Measurements from ENCODE around the gene CSNK1G1.
"Not testable (repeated sequence)": the region's sequence is repeated elsewhere in the genome, so short reads cannot be mapped to it uniquely, and the experiment has no call there.

The CSNK1G1 gene

DNA sequence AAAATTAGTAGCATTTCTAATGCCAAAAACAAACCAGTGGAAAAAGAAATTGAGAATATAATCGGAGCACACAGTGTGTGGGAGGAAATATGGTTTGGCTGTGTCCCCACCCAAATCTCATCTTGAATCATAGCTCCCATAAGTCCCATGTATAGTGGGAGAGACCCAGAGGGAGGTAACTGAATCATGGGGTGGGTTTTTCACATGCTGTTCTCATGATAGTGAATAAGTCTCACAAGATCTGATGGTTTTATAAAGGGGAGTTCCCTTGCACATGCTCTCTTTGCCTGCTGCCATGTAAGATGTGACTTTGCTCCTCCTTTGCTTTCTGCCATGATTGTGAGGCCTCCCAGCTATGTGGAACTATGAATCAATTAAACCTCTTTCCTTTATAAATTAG is 90.8 kb downstream of the CSNK1G1 start:
- not testable (repeated sequence) for H3K79me2 ChIP-seq (ENCODE audit: control insufficient read depth, insufficient read depth, low read length, poor library complexity); H2BK5ac ChIP-seq (ENCODE audit: low read depth, low read length, poor library complexity); H3K4me2 ChIP-seq (ENCODE audit: low read length); DNase-seq; H3K9ac ChIP-seq (ENCODE audit: low read length); H3K23ac ChIP-seq (ENCODE audit: low read length); H3K4me3 ChIP-seq (ENCODE audit: low read depth, low read length); H3K14ac ChIP-seq (ENCODE audit: low read length); H3K27me3 ChIP-seq (ENCODE audit: insufficient read depth, low read length); H3K36me3 ChIP-seq (ENCODE audit: control insufficient read depth in 1 of 2, insufficient read depth in 2 of 2, low read length in 2 of 2); H3K18ac ChIP-seq (ENCODE audit: low read length); H3K27ac ChIP-seq (ENCODE audit: low read depth, low read length); H4K91ac ChIP-seq (ENCODE audit: low read depth, low read length); H2BK12ac ChIP-seq (ENCODE audit: low read length); H3K79me1 ChIP-seq (ENCODE audit: low read length); H3K4me1 ChIP-seq (ENCODE audit: control insufficient read depth in 1 of 2, insufficient read depth in 2 of 2, low read length in 2 of 2); H3K4ac ChIP-seq (ENCODE audit: low read depth, low read length); H2BK120ac ChIP-seq (ENCODE audit: insufficient read depth, low read length, poor library complexity); H3K9me3 ChIP-seq (ENCODE audit: insufficient read depth, low read depth, low read length); H2AK5ac ChIP-seq (ENCODE audit: low read length); H2AFZ ChIP-seq (ENCODE audit: insufficient read depth, low read length, poor library complexity); H4K8ac ChIP-seq (ENCODE audit: low read depth, low read length); H4K12ac ChIP-seq (ENCODE audit: low read depth, low read length)
- WGBS (ENCODE audit: extremely low coverage, insufficient coverage, insufficient read length), result no CpG with 5 or more reads among the region's 1 CpG

- no peak overlapping the region for H2AK5ac ChIP-seq (ENCODE audit: low read length)
- H3K27me3 ChIP-seq (ENCODE audit: insufficient read depth, low read length), result no peaks in the 10 kb centered on the region
- H3K79me1 ChIP-seq (ENCODE audit: low read length), result no peaks in the 10 kb centered on the region
- DNase-seq, result no peak
- no peaks in the 10 kb centered on the region for H3K79me2 ChIP-seq (ENCODE audit: control insufficient read depth, insufficient read depth, low read length, poor library complexity)
- no peaks in the 10 kb centered on the region for H3K36me3 ChIP-seq (ENCODE audit: control insufficient read depth in 1 of 2, insufficient read depth in 2 of 2, low read length in 2 of 2)
- no peak overlapping the region for H3K14ac ChIP-seq (ENCODE audit: low read length)
- H4K91ac ChIP-seq (ENCODE audit: low read depth, low read length), result no peak overlapping the region
- no peak overlapping the region for H2BK120ac ChIP-seq (ENCODE audit: insufficient read depth, low read length, poor library complexity)
- no peak overlapping the region for H3K4me2 ChIP-seq (ENCODE audit: low read length)
- no peaks in the 10 kb centered on the region for H3K4me1 ChIP-seq (ENCODE audit: control insufficient read depth in 1 of 2, insufficient read depth in 2 of 2, low read length in 2 of 2)
- H3K4me3 ChIP-seq (ENCODE audit: low read depth, low read length), result no peak overlapping the region
- no peak overlapping the region for H3K9ac ChIP-seq (ENCODE audit: low read length)
- WGBS (ENCODE audit: extremely low coverage, insufficient coverage, insufficient read length), result no CpG with 5 or more reads among the region's 4 CpGs
- H4K12ac ChIP-seq (ENCODE audit: low read depth, low read length), result no peak overlapping the region
- H2BK12ac ChIP-seq (ENCODE audit: low read length), result no peak overlapping the region
- no peak overlapping the region for H2BK5ac ChIP-seq (ENCODE audit: low read depth, low read length, poor library complexity)
- H3K23ac ChIP-seq (ENCODE audit: low read length), result no peak overlapping the region
- no peak overlapping the region for H2AFZ ChIP-seq (ENCODE audit: insufficient read depth, low read length, poor library complexity)
- no peak overlapping the region for H3K4ac ChIP-seq (ENCODE audit: low read depth, low read length)
- no peak overlapping the region for H3K27ac ChIP-seq (ENCODE audit: low read depth, low read length)
- H3K9me3 ChIP-seq (ENCODE audit: insufficient read depth, low read depth, low read length), result no peaks in the 10 kb centered on the region
- H4K8ac ChIP-seq (ENCODE audit: low read depth, low read length), result no peak overlapping the region
- H3K18ac ChIP-seq (ENCODE audit: low read length), result no peak overlapping the region
These were observed 91.5 kb downstream of the CSNK1G1 start for GRCh38 chr15:64264502-64264901.

DNA sequence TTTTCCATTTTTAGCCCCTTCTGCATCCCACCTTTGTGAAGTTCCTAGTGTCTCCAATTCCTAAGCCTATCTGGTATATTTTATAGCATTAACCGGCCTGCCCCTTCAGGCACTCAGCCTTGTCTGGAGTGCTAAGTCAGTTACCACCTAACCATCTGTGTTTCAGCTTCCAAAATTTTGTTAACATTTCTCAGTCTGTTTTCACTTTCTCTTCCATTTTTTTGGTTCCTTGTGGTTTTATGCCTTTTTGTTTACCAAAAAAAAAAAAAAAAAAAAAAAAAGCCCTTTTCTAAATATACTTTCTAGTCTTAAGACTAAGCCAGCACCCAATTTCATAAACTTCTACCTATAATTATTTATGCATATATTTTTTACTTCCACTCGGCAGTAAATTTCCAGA is 92.4 kb downstream of the CSNK1G1 start:
- Histone ChIP-seq H3K9me3 (ENCODE audit: insufficient read depth, low read depth, low read length) (no peaks in the 10 kb centered on the region), H4K8ac (ENCODE audit: low read depth, low read length) (no peak overlapping the region), H2BK12ac (ENCODE audit: low read length) (no peak overlapping the region), H2AK5ac (ENCODE audit: low read length) (no peak overlapping the region), H4K91ac (ENCODE audit: low read depth, low read length) (no peak overlapping the region), H3K27ac (ENCODE audit: low read depth, low read length) (no peak overlapping the region), H3K27me3 (ENCODE audit: insufficient read depth, low read length) (no peaks in the 10 kb centered on the region), H3K4me1 (ENCODE audit: control insufficient read depth in 1 of 2, insufficient read depth in 2 of 2, low read length in 2 of 2) (no peaks in the 10 kb centered on the region), H2AFZ (ENCODE audit: insufficient read depth, low read length, poor library complexity) (no peak overlapping the region), H3K23ac (ENCODE audit: low read length) (no peak overlapping the region), H3K18ac (ENCODE audit: low read length) (no peak overlapping the region), H3K14ac (ENCODE audit: low read length) (no peak overlapping the region), H3K79me1 (ENCODE audit: low read length) (no peaks in the 10 kb centered on the region), H3K36me3 (ENCODE audit: control insufficient read depth in 1 of 2, insufficient read depth in 2 of 2, low read length in 2 of 2) (no peaks in the 10 kb centered on the region), H3K79me2 (ENCODE audit: control insufficient read depth, insufficient read depth, low read length, poor library complexity) (no peaks in the 10 kb centered on the region), H4K12ac (ENCODE audit: low read depth, low read length) (no peak overlapping the region), H3K4me3 (ENCODE audit: low read depth, low read length) (no peak overlapping the region), H3K4me2 (ENCODE audit: low read length) (no peak overlapping the region), H2BK120ac (ENCODE audit: insufficient read depth, low read length, poor library complexity) (no peak overlapping the region), H2BK5ac (ENCODE audit: low read depth, low read length, poor library complexity) (no peak overlapping the region), H3K4ac (ENCODE audit: low read depth, low read length) (no peak overlapping the region), H3K9ac (ENCODE audit: low read length) (no peak overlapping the region)
- no peak for DNase-seq
- no CpG with 5 or more reads among the region's 2 CpGs for WGBS (ENCODE audit: extremely low coverage, insufficient coverage, insufficient read length)

GRCh38 chr15:64256051-64256450 is 99.9 kb downstream of the CSNK1G1 start:
- DNase-seq, result no peak
- no peak overlapping the region for H4K8ac ChIP-seq (ENCODE audit: low read depth, low read length)
- no peaks in the 10 kb centered on the region for H3K4me1 ChIP-seq (ENCODE audit: control insufficient read depth in 1 of 2, insufficient read depth in 2 of 2, low read length in 2 of 2)
- no CpG with 5 or more reads among the region's 3 CpGs for WGBS (ENCODE audit: extremely low coverage, insufficient coverage, insufficient read length)
- no peak overlapping the region for H3K18ac ChIP-seq (ENCODE audit: low read length)
- H2AK5ac ChIP-seq (ENCODE audit: low read length), result no peak overlapping the region
- H4K91ac ChIP-seq (ENCODE audit: low read depth, low read length), result no peak overlapping the region
- H2BK120ac ChIP-seq (ENCODE audit: insufficient read depth, low read length, poor library complexity), result no peak overlapping the region
- no peak overlapping the region for H4K12ac ChIP-seq (ENCODE audit: low read depth, low read length)
- no peak overlapping the region for H3K9ac ChIP-seq (ENCODE audit: low read length)
- H2AFZ ChIP-seq (ENCODE audit: insufficient read depth, low read length, poor library complexity), result no peak overlapping the region
- H3K4me3 ChIP-seq (ENCODE audit: low read depth, low read length), result no peak overlapping the region
- H3K27ac ChIP-seq (ENCODE audit: low read depth, low read length), result no peak overlapping the region
- no peak overlapping the region for H2BK12ac ChIP-seq (ENCODE audit: low read length)
- no peak overlapping the region for H3K4ac ChIP-seq (ENCODE audit: low read depth, low read length)
- H3K4me2 ChIP-seq (ENCODE audit: low read length), result no peak overlapping the region
- no peak overlapping the region for H3K14ac ChIP-seq (ENCODE audit: low read length)
- H3K23ac ChIP-seq (ENCODE audit: low read length), result no peak overlapping the region
- H3K79me1 ChIP-seq (ENCODE audit: low read length), result no peaks in the 10 kb centered on the region
- H3K36me3 ChIP-seq (ENCODE audit: control insufficient read depth in 1 of 2, insufficient read depth in 2 of 2, low read length in 2 of 2), result no peaks in the 10 kb centered on the region
- no peak overlapping the region for H2BK5ac ChIP-seq (ENCODE audit: low read depth, low read length, poor library complexity)
- H3K9me3 ChIP-seq (ENCODE audit: insufficient read depth, low read depth, low read length), result no peaks in the 10 kb centered on the region
- H3K79me2 ChIP-seq (ENCODE audit: control insufficient read depth, insufficient read depth, low read length, poor library complexity), result no peaks in the 10 kb centered on the region
- no peaks in the 10 kb centered on the region for H3K27me3 ChIP-seq (ENCODE audit: insufficient read depth, low read length)

DNA sequence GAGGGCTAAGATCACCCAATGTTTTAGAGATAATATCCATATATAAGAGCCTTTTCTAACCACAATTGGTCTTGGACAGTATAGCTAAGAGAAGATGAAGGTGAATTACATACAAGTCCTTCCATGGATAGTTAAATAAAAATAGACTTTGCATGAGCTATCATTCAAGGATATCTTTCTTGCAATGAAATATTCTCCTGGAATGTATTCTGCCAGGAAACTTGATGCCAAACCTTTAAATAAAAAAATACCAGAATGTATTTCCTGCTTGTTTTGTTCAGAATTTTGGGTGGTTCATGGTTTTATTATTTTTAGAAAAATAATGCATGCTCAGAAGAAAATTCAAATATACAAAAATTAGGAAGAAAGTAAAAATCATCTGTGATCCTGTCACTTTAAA is 104.3 kb downstream of the CSNK1G1 start:
- H3K4me1 ChIP-seq (ENCODE audit: control insufficient read depth in 1 of 2, insufficient read depth in 2 of 2, low read length in 2 of 2), result peaks cover 3 to 4% of the 10 kb centered on the region in 2 experiments
- H2BK120ac ChIP-seq (ENCODE audit: insufficient read depth, low read length, poor library complexity), result no peak overlapping the region
- no peak overlapping the region for H4K12ac ChIP-seq (ENCODE audit: low read depth, low read length)
- no peak overlapping the region for H2AK5ac ChIP-seq (ENCODE audit: low read length)
- no peak overlapping the region for H3K4me2 ChIP-seq (ENCODE audit: low read length)
- H3K36me3 ChIP-seq (ENCODE audit: control insufficient read depth in 1 of 2, insufficient read depth in 2 of 2, low read length in 2 of 2), result no peaks in the 10 kb centered on the region
- H4K91ac ChIP-seq (ENCODE audit: low read depth, low read length), result no peak overlapping the region
- H3K9ac ChIP-seq (ENCODE audit: low read length), result no peak overlapping the region
- no peak overlapping the region for H2BK5ac ChIP-seq (ENCODE audit: low read depth, low read length, poor library complexity)
- no peaks in the 10 kb centered on the region for H3K79me2 ChIP-seq (ENCODE audit: control insufficient read depth, insufficient read depth, low read length, poor library complexity)
- no peak overlapping the region for H3K18ac ChIP-seq (ENCODE audit: low read length)
- no peaks in the 10 kb centered on the region for H3K27me3 ChIP-seq (ENCODE audit: insufficient read depth, low read length)
- H4K8ac ChIP-seq (ENCODE audit: low read depth, low read length), result no peak overlapping the region
- no peak for DNase-seq
- H3K27ac ChIP-seq (ENCODE audit: low read depth, low read length), result no peak overlapping the region
- H3K4ac ChIP-seq (ENCODE audit: low read depth, low read length), result no peak overlapping the region
- no peak overlapping the region for H3K4me3 ChIP-seq (ENCODE audit: low read depth, low read length)
- no peak overlapping the region for H3K23ac ChIP-seq (ENCODE audit: low read length)
- H2BK12ac ChIP-seq (ENCODE audit: low read length), result no peak overlapping the region
- H3K79me1 ChIP-seq (ENCODE audit: low read length), result no peaks in the 10 kb centered on the region
- peaks cover 2% of the 10 kb centered on the region for H3K9me3 ChIP-seq (ENCODE audit: insufficient read depth, low read depth, low read length)
- H2AFZ ChIP-seq (ENCODE audit: insufficient read depth, low read length, poor library complexity), result no peak overlapping the region
- no peak overlapping the region for H3K14ac ChIP-seq (ENCODE audit: low read length)
